ENCODE measurements around the gene PYGO2. TPM values are rescaled to one million over a fixed set of nuclear protein-coding genes. Genes with fewer than 3 reads are reported as not detected.
"Not testable (repeated sequence)": the region's sequence is repeated elsewhere in the genome, so short reads cannot be mapped to it uniquely, and the experiment has no call there.

The PYGO2 gene
- total RNA-seq, 4 donors from 2014 or later: 14.4 to 18.8 (median 17.5) TPM

GRCh38 chr1:154912755-154913154 lies 48.8 kb downstream of the PYGO2 start:
- H3K9me3 ChIP-seq: no peaks in the 10 kb centered on the region
- no peaks in the 10 kb centered on the region for H3K36me3 ChIP-seq
- TF ChIP-seq POLR2A (IDR thresholded peaks at IDR 0.05): no peak
- TF ChIP-seq, protein P1, sequence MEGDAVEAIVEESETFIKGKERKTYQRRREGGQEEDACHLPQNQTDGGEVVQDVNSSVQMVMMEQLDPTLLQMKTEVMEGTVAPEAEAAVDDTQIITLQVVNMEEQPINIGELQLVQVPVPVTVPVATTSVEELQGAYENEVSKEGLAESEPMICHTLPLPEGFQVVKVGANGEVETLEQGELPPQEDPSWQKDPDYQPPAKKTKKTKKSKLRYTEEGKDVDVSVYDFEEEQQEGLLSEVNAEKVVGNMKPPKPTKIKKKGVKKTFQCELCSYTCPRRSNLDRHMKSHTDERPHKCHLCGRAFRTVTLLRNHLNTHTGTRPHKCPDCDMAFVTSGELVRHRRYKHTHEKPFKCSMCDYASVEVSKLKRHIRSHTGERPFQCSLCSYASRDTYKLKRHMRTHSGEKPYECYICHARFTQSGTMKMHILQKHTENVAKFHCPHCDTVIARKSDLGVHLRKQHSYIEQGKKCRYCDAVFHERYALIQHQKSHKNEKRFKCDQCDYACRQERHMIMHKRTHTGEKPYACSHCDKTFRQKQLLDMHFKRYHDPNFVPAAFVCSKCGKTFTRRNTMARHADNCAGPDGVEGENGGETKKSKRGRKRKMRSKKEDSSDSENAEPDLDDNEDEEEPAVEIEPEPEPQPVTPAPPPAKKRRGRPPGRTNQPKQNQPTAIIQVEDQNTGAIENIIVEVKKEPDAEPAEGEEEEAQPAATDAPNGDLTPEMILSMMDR (IDR thresholded peaks at IDR 0.05): no peak
- H3K4me3 ChIP-seq: no peak overlapping the region
- no peak for DNase-seq
- no peaks in the 10 kb centered on the region for H3K27me3 ChIP-seq
- intact Hi-C loops (cut with DNase I): no loop called here
- H3K27ac ChIP-seq: no peak overlapping the region
- 64 to 79% methylated on average over 2 of the region's 2 CpGs for WGBS, 2 donors
- H3K4me1 ChIP-seq: peaks cover 4 to 41% (median 16%) of the 10 kb centered on the region in 3 donors

- no peak overlapping the region for H3K4me3 ChIP-seq
- intact Hi-C loops (cut with DNase I): no loop called here
- TF ChIP-seq, protein P1 (IDR thresholded peaks at IDR 0.05): no peak
- no peak for TF ChIP-seq POLR2A (IDR thresholded peaks at IDR 0.05)
- WGBS, 2 donors: 71 to 79% methylated on average over 3 to 6 of the region's 8 CpGs
- no peaks in the 10 kb centered on the region for H3K27me3 ChIP-seq
- peaks cover 4 to 41% (median 16%) of the 10 kb centered on the region in 3 donors for H3K4me1 ChIP-seq
- no peaks in the 10 kb centered on the region for H3K36me3 ChIP-seq
- DNase-seq: no peak
- no peaks in the 10 kb centered on the region for H3K9me3 ChIP-seq
- peak overlapping the region in 3 of 4 donors; percentile 54 to 79 (median 54) for H3K27ac ChIP-seq
Measured at GRCh38 chr1:154911691-154912550, 49.7 kb downstream of the PYGO2 start.

DNA sequence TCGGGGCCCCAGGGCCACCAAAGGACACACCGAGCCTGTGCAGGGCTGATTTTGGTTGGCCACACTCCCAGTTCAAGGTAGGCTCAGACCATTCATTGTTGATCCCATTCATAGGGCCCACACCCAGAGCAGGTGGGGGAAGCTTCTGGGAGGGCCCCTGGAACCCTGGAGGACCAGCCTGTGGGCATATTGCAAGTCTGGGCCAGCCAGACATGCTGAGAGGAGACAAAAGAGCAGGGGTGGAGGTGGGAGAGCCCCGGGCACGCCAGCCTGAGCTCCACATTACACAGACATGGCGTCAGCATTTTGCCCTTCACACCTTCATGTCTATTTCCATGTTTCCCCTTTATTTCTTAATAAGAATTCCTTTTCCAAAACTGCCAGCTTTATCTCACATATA lies 50.7 kb downstream of the PYGO2 start:
- no peaks in the 10 kb centered on the region for H3K36me3 ChIP-seq
- H3K9me3 ChIP-seq: no peaks in the 10 kb centered on the region
- no peak for TF ChIP-seq POLR2A (IDR thresholded peaks at IDR 0.05)
- TF ChIP-seq, protein P1 (IDR thresholded peaks at IDR 0.05): no peak
- H3K27me3 ChIP-seq: no peaks in the 10 kb centered on the region
- WGBS, 2 donors: 36 to 53% methylated on average over 3 to 5 of the region's 5 CpGs
- H3K4me1 ChIP-seq: peaks cover 4 to 41% (median 16%) of the 10 kb centered on the region in 3 donors
- no peak for DNase-seq
- H3K27ac ChIP-seq: peak overlapping the region; percentile 44 to 79 (median 54)
- H3K4me3 ChIP-seq: no peak overlapping the region
- intact Hi-C loops (cut with DNase I): no loop called here

DNA sequence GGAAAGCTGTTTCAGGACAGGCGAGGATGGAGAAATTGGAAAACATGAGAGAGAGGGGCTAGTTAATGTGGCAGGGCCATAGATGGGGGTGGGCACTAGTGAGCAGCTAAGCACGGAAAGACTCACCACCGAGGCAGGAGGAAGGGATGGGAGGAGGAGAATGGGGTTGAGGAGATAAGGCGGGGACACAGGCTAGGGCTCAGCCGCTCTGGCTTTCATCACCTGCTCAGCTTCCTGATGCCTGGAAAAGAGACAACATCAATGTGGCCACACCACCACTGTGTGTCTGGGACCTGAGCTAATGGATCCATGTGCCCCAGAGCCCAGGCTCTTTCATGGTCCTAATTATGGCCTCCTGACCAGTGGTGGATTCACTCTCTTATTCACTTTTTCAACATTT lies 52.6 kb downstream of the PYGO2 start:
- no peaks in the 10 kb centered on the region for H3K9me3 ChIP-seq
- no peaks in the 10 kb centered on the region for H3K36me3 ChIP-seq
- H3K27me3 ChIP-seq: no peaks in the 10 kb centered on the region
- intact Hi-C loops (cut with DNase I): no loop called here
- peaks cover 4 to 36% (median 11%) of the 10 kb centered on the region in 3 donors for H3K4me1 ChIP-seq
- TF ChIP-seq, protein P1 (IDR thresholded peaks at IDR 0.05): no peak
- TF ChIP-seq POLR2A (IDR thresholded peaks at IDR 0.05): no peak
- DNase-seq: no peak
- WGBS, 2 donors: 90 to 94% methylated on average over 5 of the region's 5 CpGs
- H3K4me3 ChIP-seq: no peak overlapping the region
- no peak overlapping the region for H3K27ac ChIP-seq

DNA sequence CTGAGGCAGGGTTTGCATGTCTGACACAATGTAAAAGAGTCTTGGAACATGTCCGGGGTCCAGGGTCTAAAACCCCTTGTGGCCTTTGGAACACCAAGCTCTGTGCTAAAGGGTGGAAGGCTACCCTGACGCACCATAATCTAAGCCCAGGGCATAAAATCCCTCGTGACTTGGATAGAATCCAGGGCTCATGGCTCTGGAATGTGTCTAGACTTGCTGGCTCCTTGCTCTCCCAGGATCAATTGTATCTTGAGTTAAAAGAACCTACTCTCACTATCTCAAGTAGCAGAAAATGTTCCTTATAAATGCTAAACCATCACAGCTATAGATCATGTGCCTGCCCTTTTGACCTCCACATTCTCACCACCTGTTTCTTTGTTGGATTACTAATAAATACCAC lies 53.5 kb downstream of the PYGO2 start:
- peaks cover 4 to 36% (median 11%) of the 10 kb centered on the region in 3 donors for H3K4me1 ChIP-seq
- intact Hi-C loops (cut with DNase I); H3K4me3 ChIP-seq; H3K9me3 ChIP-seq; DNase-seq; H3K27me3 ChIP-seq; H3K36me3 ChIP-seq; H3K27ac ChIP-seq: not testable (repeated sequence)
- WGBS, 2 donors: 44 to 46% methylated on average over 3 of the region's 3 CpGs

Small RNA genes within 50 kb of the gene (small RNA-seq; reads per million reads assigned to genes)
- gene MIR4258: 0 to 0.15 (median 0.04) reads per million in 4 donors
- gene RF00017: 0 reads per million in 4 donors

Other genes starting within 250 kb of the PYGO2 start
- gene KCNN3, start 91.5 kb downstream of the PYGO2 start, total RNA-seq: 1 to 10 TPM in 1 of 4 donors, under 1 TPM in 3; 0.08 to 1.7 (median 0.50) TPM
- gene PMVK, start 25.1 kb downstream of the PYGO2 start, total RNA-seq: 10 to 100 TPM; 29.0 to 38.2 (median 33.5) TPM
- 10 to 100 TPM; 11.1 to 51.1 (median 29.3) TPM for gene PBXIP1, start 5.7 kb downstream of the PYGO2 start, total RNA-seq
- gene SHC1, start 9.0 kb upstream of the PYGO2 start, total RNA-seq: 10 to 100 TPM; 37.6 to 80.9 (median 65.8) TPM
- gene CKS1B, start 12.9 kb upstream of the PYGO2 start, total RNA-seq: 10 to 100 TPM; 34.9 to 72.8 (median 55.3) TPM
- gene FLAD1, start 21.6 kb upstream of the PYGO2 start, total RNA-seq: 10 to 100 TPM; 21.5 to 30.9 (median 29.5) TPM
- not detected for gene LENEP, start 31.8 kb upstream of the PYGO2 start, total RNA-seq
- 100 to 1,000 TPM; 101 to 220 (median 113) TPM for gene ZBTB7B, start 41.0 kb upstream of the PYGO2 start, total RNA-seq
- 1 to 10 TPM in 1 of 4 donors, under 1 TPM in 3; 0.11 to 8.2 (median 0.18) TPM for gene DCST2, start 72.0 kb upstream of the PYGO2 start, total RNA-seq
- gene DCST1, start 72.0 kb upstream of the PYGO2 start, total RNA-seq: under 1 TPM in 1 of 4 donors, not detected in 3; 0.19 TPM
- gene ADAM15, start 89.5 kb upstream of the PYGO2 start, total RNA-seq: 100 to 1,000 TPM; 135 to 194 (median 183) TPM
- gene EFNA4, start 102.0 kb upstream of the PYGO2 start, total RNA-seq: 10 to 100 TPM in 3 of 4 donors, 1 to 10 TPM in 1; 8.1 to 22.9 (median 12.2) TPM
- 10 to 100 TPM; 20.0 to 25.8 (median 21.1) TPM for gene EFNA3, start 117.1 kb upstream of the PYGO2 start, total RNA-seq
- 10 to 100 TPM; 30.2 to 42.9 (median 31.0) TPM for gene EFNA1, start 166.1 kb upstream of the PYGO2 start, total RNA-seq
- 10 to 100 TPM; 21.4 to 27.2 (median 26.0) TPM for gene SLC50A1, start 174.1 kb upstream of the PYGO2 start, total RNA-seq
- 10 to 100 TPM; 33.1 to 67.7 (median 45.4) TPM for gene DPM3, start 178.7 kb upstream of the PYGO2 start, total RNA-seq
- gene KRTCAP2, start 211.5 kb upstream of the PYGO2 start, total RNA-seq: 100 to 1,000 TPM in 1 of 4 donors, 10 to 100 TPM in 3; 70.8 to 122 (median 73.8) TPM
- gene TRIM46, start 212.1 kb upstream of the PYGO2 start, total RNA-seq: under 1 TPM in 3 of 4 donors, not detected in 1; 0.30 to 0.53 (median 0.38) TPM
- gene THBS3, start 246.1 kb upstream of the PYGO2 start, total RNA-seq: 10 to 100 TPM in 3 of 4 donors, 1 to 10 TPM in 1; 8.7 to 18.5 (median 11.1) TPM
- 10 to 100 TPM; 34.0 to 59.1 (median 42.9) TPM for gene MTX1, start 246.9 kb upstream of the PYGO2 start, total RNA-seq